ENCODE data around the gene SLC26A4. TPM values are rescaled to one million over a fixed set of nuclear protein-coding genes. Genes with fewer than 3 reads are reported as not detected.

SLC26A4 gene
- total and polyA plus RNA-seq, 10 of the 15 experiments (the other 5 are each of a cell fraction or from before 2014, with no cell fraction given), result 0.01 to 0.18 (median 0.08) TPM; not detected in 5

DNA sequence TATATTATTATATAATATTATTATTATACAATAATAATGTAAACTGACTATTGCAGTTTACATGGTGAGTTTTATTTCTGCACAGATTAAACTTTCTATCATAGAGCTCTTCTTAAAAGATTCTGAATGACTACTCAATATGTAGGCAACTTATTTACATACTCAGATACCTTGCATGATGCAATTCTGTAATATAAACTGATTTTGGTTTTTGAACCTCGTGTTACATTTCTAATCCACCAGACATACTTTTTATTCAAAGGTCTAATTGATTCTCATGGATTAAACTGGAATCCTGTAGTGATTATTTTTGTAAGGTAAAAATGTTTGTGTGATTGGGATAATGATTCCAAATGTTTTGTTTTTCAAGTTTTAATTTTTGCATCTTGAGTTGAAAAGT, 19.9 kb downstream of the SLC26A4 start (continued):
- TF ChIP-seq, protein P1, sequence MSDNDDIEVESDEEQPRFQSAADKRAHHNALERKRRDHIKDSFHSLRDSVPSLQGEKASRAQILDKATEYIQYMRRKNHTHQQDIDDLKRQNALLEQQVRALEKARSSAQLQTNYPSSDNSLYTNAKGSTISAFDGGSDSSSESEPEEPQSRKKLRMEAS (IDR thresholded peaks at IDR 0.05; ENCODE audit: low read depth, low read length), result no peak
- TF ChIP-seq CREB1 (IDR thresholded peaks at IDR 0.05; ENCODE audit: low read depth) (no peak), RUNX3 (IDR thresholded peaks at IDR 0.05; ENCODE audit: low read length) (no peak), ESRRA (IDR thresholded peaks at IDR 0.05; ENCODE audit: low read length) (no peak), PML (IDR thresholded peaks at IDR 0.05; ENCODE audit: low read length) (no peak), IKZF1 (conservative IDR thresholded peaks at IDR 0.05) (no peak), ZNF217 (IDR thresholded peaks at IDR 0.05) (no peak)
- TF ChIP-seq, protein P2, sequence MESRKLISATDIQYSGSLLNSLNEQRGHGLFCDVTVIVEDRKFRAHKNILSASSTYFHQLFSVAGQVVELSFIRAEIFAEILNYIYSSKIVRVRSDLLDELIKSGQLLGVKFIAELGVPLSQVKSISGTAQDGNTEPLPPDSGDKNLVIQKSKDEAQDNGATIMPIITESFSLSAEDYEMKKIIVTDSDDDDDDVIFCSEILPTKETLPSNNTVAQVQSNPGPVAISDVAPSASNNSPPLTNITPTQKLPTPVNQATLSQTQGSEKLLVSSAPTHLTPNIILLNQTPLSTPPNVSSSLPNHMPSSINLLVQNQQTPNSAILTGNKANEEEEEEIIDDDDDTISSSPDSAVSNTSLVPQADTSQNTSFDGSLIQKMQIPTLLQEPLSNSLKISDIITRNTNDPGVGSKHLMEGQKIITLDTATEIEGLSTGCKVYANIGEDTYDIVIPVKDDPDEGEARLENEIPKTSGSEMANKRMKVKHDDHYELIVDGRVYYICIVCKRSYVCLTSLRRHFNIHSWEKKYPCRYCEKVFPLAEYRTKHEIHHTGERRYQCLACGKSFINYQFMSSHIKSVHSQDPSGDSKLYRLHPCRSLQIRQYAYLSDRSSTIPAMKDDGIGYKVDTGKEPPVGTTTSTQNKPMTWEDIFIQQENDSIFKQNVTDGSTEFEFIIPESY (IDR thresholded peaks at IDR 0.05), result no peak

DNA sequence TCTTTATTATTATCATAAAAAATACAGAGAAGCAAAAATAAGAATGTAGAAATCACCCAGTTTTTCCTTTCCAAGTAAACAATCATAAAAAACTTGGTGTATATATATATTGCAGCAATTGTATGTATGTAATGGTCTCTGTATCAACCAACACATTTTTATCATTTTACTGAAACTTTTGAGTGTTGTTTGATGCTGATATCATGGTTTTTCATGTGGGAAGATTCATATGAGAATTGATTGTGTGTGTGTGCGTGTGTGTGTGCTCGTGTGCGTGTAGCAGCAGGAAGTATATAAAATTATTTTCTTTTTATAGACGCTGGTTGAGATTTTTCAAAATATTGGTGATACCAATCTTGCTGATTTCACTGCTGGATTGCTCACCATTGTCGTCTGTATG, 22.3 kb downstream of the SLC26A4 start:
- CTCF ChIA-PET, result no interaction called here
- no peak for FAIRE-seq

More for the DNA sequence above, 22.3 kb downstream of the SLC26A4 start:
- in situ Hi-C loops (cut with MboI) (no loop called here), intact Hi-C loops (cut with micrococcal nuclease; ENCODE audit: unreplicated experiment) (no loop called here)
- H3K79me2 ChIP-seq (ENCODE audit: control insufficient read depth, insufficient read depth, low read length), result no peaks in the 10 kb centered on the region
- ATAC-seq, result no peak
- no peak overlapping the region for H3K27ac ChIP-seq (ENCODE audit: control insufficient read depth, insufficient read depth)
- RAD21 ChIA-PET (ENCODE audit: unreplicated experiment), result no interaction called here
- H3K4me1 ChIP-seq (ENCODE audit: control insufficient read depth, insufficient read depth, low read length), result peaks cover 4% of the 10 kb centered on the region; the same call in 1 of the 2 replicates
- no peak for DNase-seq (ENCODE audit: low read depth, low spot score)
- H2AFZ ChIP-seq (ENCODE audit: control insufficient read depth, low read depth, low read length), result no peak overlapping the region
- SMC1A ChIA-PET (ENCODE audit: uncharacterized antibody, unreplicated experiment), result no interaction called here
- no TSS peak for BruUV-seq (replicated peaks)
- no peak overlapping the region for H3K4me2 ChIP-seq (ENCODE audit: control insufficient read depth, insufficient read depth)
- WGBS (ENCODE audit: insufficient coverage, insufficient replicate concordance, low lambda C conversion rate, missing lambda C conversion rate), result 89% methylated on average over 5 of the region's 5 CpGs
- H4K20me1 ChIP-seq (ENCODE audit: control insufficient read depth, insufficient read depth), result no peaks in the 10 kb centered on the region
- POLR2A ChIA-PET, result no interaction called here
- H3K27me3 ChIP-seq (replicated peaks in 1 of 2; ENCODE audit: control insufficient read depth in 2 of 2, insufficient read depth in 2 of 2, low read length in 1 of 2), result no peaks in the 10 kb centered on the region; a peak in 3 of 4 replicates
- H3K4me3 ChIP-seq, result no peak overlapping the region
- no peak for TF ChIP-seq CBFB (IDR thresholded peaks at IDR 0.05; ENCODE audit: low read depth)
- no peak for TF ChIP-seq KAT2A (conservative IDR thresholded peaks at IDR 0.05; ENCODE audit: control insufficient read depth, low read depth, low read length)
- TF ChIP-seq RFX5 (IDR thresholded peaks at IDR 0.05; ENCODE audit: low read depth, low read length), result no peak
- no peak for TF ChIP-seq ZSCAN29 (IDR thresholded peaks at IDR 0.05)
- no peaks in the 10 kb centered on the region for H3K9me3 ChIP-seq (replicated peaks; ENCODE audit: control insufficient read depth, insufficient read depth, low read length)
- H3K9ac ChIP-seq (ENCODE audit: control insufficient read depth, insufficient read depth, low read length), result no peak overlapping the region
- no peaks in the 10 kb centered on the region for H3K36me3 ChIP-seq (ENCODE audit: control insufficient read depth in 2 of 2, insufficient read depth in 2 of 2, low read length in 1 of 2)
